Tibial artery (tissue), 4 donors: ENCODE data around the gene GPSM3.

Source experiments
- DNase-seq, 2 donors: peaks; one replicate each; pipeline ENCODE4 v3.0.0-alpha.2; 2019
- H3K27ac ChIP-seq, 2 donors: fragments of 200-600 bp; sonication (generic) in 1 of 2; 1 replicate in 1 of 2; 2 replicates in 1 of 2; pipeline ENCODE4 v1.5.1; 2018 to 2019; ENCODE audit warnings: mild to moderate bottlenecking in 1 of 2
- H3K27me3 ChIP-seq, 2 donors: fragments of 200-600 bp; sonication (generic) in 1 of 2; one replicate each; pipeline versions ENCODE4 v1.5.1 to v1.6.0; 2016 to 2019
- H3K36me3 ChIP-seq, 3 donors: fragments of 200-600 bp; sonication (generic) in 2 of 3; one replicate each; pipeline ENCODE4 v1.5.1; 2016 to 2019; ENCODE audit warnings: mild to moderate bottlenecking in 2 of 3
- H3K4me1 ChIP-seq, 4 donors: fragments of 200-600 bp; sonication (generic) in 2 of 4; 1 replicate in 3 of 4; 2 replicates in 1 of 4; pipeline ENCODE4 v1.5.1; 2016 to 2019
- H3K4me3 ChIP-seq, 2 donors: fragments of 200-600 bp; sonication (generic) in 1 of 2; 1 replicate in 1 of 2; 2 replicates in 1 of 2; pipeline ENCODE4 v1.5.1; 2018 to 2019; ENCODE audit warnings: mild to moderate bottlenecking in 2 of 2
- H3K9me3 ChIP-seq, 3 donors: fragments of 200-600 bp; sonication (generic) in 1 of 3; one replicate each; pipeline ENCODE4 v1.5.1; 2016 to 2019
- CTCF ChIP-seq, 2 experiments: fragments of 200-600 bp in 1 of 2; fragments of 450-650 bp in 1 of 2; IDR thresholded peaks; one replicate each; pipeline ENCODE4 v1.5.1; 2017 to 2019; ENCODE audit warnings: antibody characterized with exemption in 2 of 2, mild to moderate bottlenecking in 1 of 2, moderate library complexity in 1 of 2
- intact Hi-C: fragments of 100-400 bp; cut with DNase I; formaldehyde crosslinking; loops from one replicate; pipeline ENCODE4 v1.15.0; 2023; ENCODE audit warnings: low total_unique reads

GPSM3 gene

GRCh38 chr6:32210191-32210601 is 17.8 kb upstream of the GPSM3 start:
- H3K4me3 ChIP-seq: no peak overlapping the region
- no peak overlapping the region for H3K27ac ChIP-seq
- DNase-seq: peak in 1 of 2 donors; percentile 56
- H3K36me3 ChIP-seq: no peaks in the 10 kb centered on the region
- TF ChIP-seq CTCF (IDR thresholded peaks at IDR 0.05): no peak
- no peaks in the 10 kb centered on the region for H3K4me1 ChIP-seq
- H3K9me3 ChIP-seq: no peaks in the 10 kb centered on the region
- intact Hi-C loops: no loop called here
- H3K27me3 ChIP-seq: no peaks in the 10 kb centered on the region

GRCh38 chr6:32208996-32209395 is 16.6 kb upstream of the GPSM3 start:
- H3K4me1 ChIP-seq: no peaks in the 10 kb centered on the region
- intact Hi-C loops: no loop called here

DNA sequence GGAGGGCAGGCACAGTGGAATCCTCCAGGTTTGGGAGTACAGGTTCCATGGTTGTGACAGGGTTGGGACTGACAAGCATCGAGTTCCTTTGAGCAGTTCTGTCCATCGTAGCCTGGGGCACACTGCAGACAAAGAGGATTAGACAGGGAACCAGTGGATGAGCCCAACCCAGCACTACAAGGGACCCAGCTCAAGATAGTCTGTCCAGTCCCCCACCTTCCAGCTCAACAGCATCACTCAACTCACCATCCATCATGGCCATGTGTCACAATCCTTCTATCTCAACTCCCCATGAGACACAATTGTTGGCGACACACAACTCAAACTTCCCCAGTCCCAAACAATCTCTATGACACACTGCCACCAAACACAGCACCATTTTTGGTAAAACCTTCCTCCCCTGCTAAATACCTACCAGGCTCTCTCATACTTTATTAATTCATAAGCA is 11.8 kb upstream of the GPSM3 start:
- DNase-seq: no peak
- no peaks in the 10 kb centered on the region for H3K4me1 ChIP-seq
- no peaks in the 10 kb centered on the region for H3K9me3 ChIP-seq
- no peak overlapping the region for H3K27ac ChIP-seq
- intact Hi-C loops: no loop called here
- peaks cover 0 to 35% of the 10 kb centered on the region in 2 donors for H3K27me3 ChIP-seq
- H3K4me3 ChIP-seq: no peak overlapping the region
- TF ChIP-seq CTCF (IDR thresholded peaks at IDR 0.05): no peak
- H3K36me3 ChIP-seq: no peaks in the 10 kb centered on the region

More at GRCh38 chr6:32208996-32209395, 16.6 kb upstream of the GPSM3 start:
- Histone ChIP-seq H3K4me3 (no peak overlapping the region), H3K36me3 (no peaks in the 10 kb centered on the region), H3K27me3 (peaks cover 0 to 3% of the 10 kb centered on the region in 2 donors), H3K27ac (no peak overlapping the region), H3K9me3 (no peaks in the 10 kb centered on the region)
- no peak for DNase-seq
- no peak for TF ChIP-seq CTCF (IDR thresholded peaks at IDR 0.05)

GRCh38 chr6:32203426-32204267 is 11.2 kb upstream of the GPSM3 start:
- no peaks in the 10 kb centered on the region for H3K36me3 ChIP-seq
- peak in 1 of 2 donors; percentile 46 for DNase-seq
- H3K27me3 ChIP-seq: peaks cover 0 to 35% of the 10 kb centered on the region in 2 donors
- H3K27ac ChIP-seq: no peak overlapping the region
- no peak overlapping the region for H3K4me3 ChIP-seq
- no peaks in the 10 kb centered on the region for H3K4me1 ChIP-seq
- TF ChIP-seq CTCF (IDR thresholded peaks at IDR 0.05): no peak
- H3K9me3 ChIP-seq: no peaks in the 10 kb centered on the region
- intact Hi-C loops: no loop called here

GRCh38 chr6:32202186-32202585 is 9.7 kb upstream of the GPSM3 start:
- no peaks in the 10 kb centered on the region for H3K36me3 ChIP-seq
- H3K9me3 ChIP-seq: no peaks in the 10 kb centered on the region
- H3K4me1 ChIP-seq: peaks cover 0 to 2% (median 2%) of the 10 kb centered on the region in 4 donors
- intact Hi-C loops: no loop called here
- no peak overlapping the region for H3K4me3 ChIP-seq
- no peak for DNase-seq
- no peak for TF ChIP-seq CTCF (IDR thresholded peaks at IDR 0.05)
- H3K27ac ChIP-seq: no peak overlapping the region
- peaks cover 0 to 35% of the 10 kb centered on the region in 2 donors for H3K27me3 ChIP-seq
